Smooth muscle cell (in vitro differentiated cells): Measurements from ENCODE around the gene ATP6V0B. TPM values are rescaled to one million over a fixed set of nuclear protein-coding genes. Genes with fewer than 3 reads are reported as not detected.

ENCODE experiments used
- DNase-seq: peaks from one replicate; lab custom pipeline; 2025; ENCODE audit not compliant: unreplicated experiment; lab: John Stamatoyannopoulos, UW
- H2AFZ ChIP-seq: fragments of 200-600 bp; sonication (generic); 2 replicates; pipeline ENCODE4 v1.6.0; 2016; ENCODE audit warnings: antibody characterized with exemption, low read depth, mild to moderate bottlenecking
- H3F3A ChIP-seq: fragments of 200-600 bp; sonication (generic); 2 replicates; pipeline ENCODE4 v1.6.0; 2017; ENCODE audit warnings: antibody characterized with exemption, low read depth
- H3K27ac ChIP-seq: fragments of 200-600 bp; sonication (generic); 2 replicates; pipeline ENCODE4 v1.5.1; 2016; ENCODE audit warnings: low read depth, mild to moderate bottlenecking
- H3K27me3 ChIP-seq: fragments of 200-600 bp; sonication (generic); 2 replicates; pipeline ENCODE4 v1.6.1; 2016; ENCODE audit warnings: low read depth, mild to moderate bottlenecking
- H3K36me3 ChIP-seq: fragments of 200-600 bp; sonication (generic); 2 replicates; pipeline ENCODE4 v1.5.1; 2016; ENCODE audit warnings: low read depth
- H3K4me1 ChIP-seq: fragments of 200-600 bp; sonication (generic); 2 replicates; pipeline ENCODE4 v1.5.1; 2016; ENCODE audit warnings: low read depth
- H3K4me2 ChIP-seq: fragments of 200-600 bp; sonication (generic); 2 replicates; pipeline ENCODE4 v1.6.0; 2016; ENCODE audit warnings: mild to moderate bottlenecking
- H3K4me3 ChIP-seq: fragments of 200-600 bp; sonication (generic); 2 replicates; pipeline ENCODE4 v1.5.1; 2016; ENCODE audit warnings: mild to moderate bottlenecking
- H3K79me2 ChIP-seq: fragments of 200-600 bp; sonication (generic); 2 replicates; pipeline ENCODE4 v1.6.0; 2016; ENCODE audit warnings: low read depth, mild to moderate bottlenecking
- H3K9ac ChIP-seq: fragments of 200-600 bp; sonication (generic); 2 replicates; pipeline ENCODE4 v1.6.0; 2016; ENCODE audit warnings: low read depth
- H3K9me3 ChIP-seq: fragments of 200-600 bp; sonication (generic); replicated peaks from 2 replicates; pipeline ENCODE4 v1.5.1; 2016; ENCODE audit warnings: low read depth
- H4K20me1 ChIP-seq: fragments of 200-600 bp; sonication (generic); 2 replicates; pipeline ENCODE4 v1.6.0; 2016; ENCODE audit warnings: low read depth
- CTCF ChIP-seq: fragments of 200-600 bp; sonication (generic); IDR thresholded peaks from 2 replicates; pipeline ENCODE4 v1.5.1; 2017; ENCODE audit warnings: borderline replicate concordance, mild to moderate bottlenecking, antibody characterized with exemption; ENCODE audit not compliant: insufficient read depth, poor library complexity, severe bottlenecking
- WGBS: methylation state at CpG from one replicate; pipeline ENCODE4 v1.1.7; 2016; ENCODE audit warnings: low lambda C conversion rate; 5-methylcytosine and 5-hydroxymethylcytosine counted together
- polyA plus RNA-seq: library from polyadenylated mRNA; unstranded; fragments of >200 nt; fragmentation: Nextera tagmentation; extraction: Ambion mirVana; gene quantifications from 2 replicates; pipeline ENCODE4 v1.2.1, GENCODE V29; 2016
- total RNA-seq: library from RNA; depleted of rRNA; stranded (reverse); fragments of >200 nt; gene quantifications from 2 replicates; pipeline ENCODE4 v1.2.3, GENCODE V29; 2014

Gene ATP6V0B
- total and polyA plus RNA-seq, 2 experiments from 2014 or later, result 106 to 203 TPM

- no peaks in the 10 kb centered on the region for H3K36me3 ChIP-seq
- H2AFZ ChIP-seq, result no peak overlapping the region
- no peak overlapping the region for H3K27ac ChIP-seq
- no peak overlapping the region for H3K4me3 ChIP-seq
- peaks cover 5% of the 10 kb centered on the region for H3K4me1 ChIP-seq
- 88% methylated on average over 6 of the region's 6 CpGs for WGBS
- H3K79me2 ChIP-seq, result no peaks in the 10 kb centered on the region
- no peaks in the 10 kb centered on the region for H4K20me1 ChIP-seq
- no peak overlapping the region for H3K4me2 ChIP-seq
- TF ChIP-seq CTCF, result no peak
- H3K9me3 ChIP-seq, result no peaks in the 10 kb centered on the region
- no peak overlapping the region for H3K9ac ChIP-seq
- H3K27me3 ChIP-seq, result no peaks in the 10 kb centered on the region
- peaks cover 10% of the 10 kb centered on the region for H3F3A ChIP-seq
- no peak for DNase-seq
These were observed 22.0 kb downstream of the ATP6V0B start for GRCh38 chr1:43996733-43997115.

- Histone ChIP-seq H3K4me2 (no peak overlapping the region), H3K27ac (no peak overlapping the region)
- WGBS, result 91% methylated on average over 22 of the region's 22 CpGs
These were observed 22.7 kb downstream of the ATP6V0B start for GRCh38 chr1:43997295-43997999.

GRCh38 chr1:43998000-43998378, 23.2 kb downstream of the ATP6V0B start:
- Histone ChIP-seq H3K27me3 (no peaks in the 10 kb centered on the region), H3K27ac (no peak overlapping the region), H3K4me1 (peaks cover 5% of the 10 kb centered on the region), H2AFZ (no peak overlapping the region), H3K36me3 (no peaks in the 10 kb centered on the region), H3K79me2 (no peaks in the 10 kb centered on the region), H3K9me3 (no peaks in the 10 kb centered on the region), H3K4me3 (no peak overlapping the region), H3K9ac (no peak overlapping the region), H3K4me2 (no peak overlapping the region), H4K20me1 (no peaks in the 10 kb centered on the region), H3F3A (peaks cover under 1% of the 10 kb centered on the region)
- no peak for TF ChIP-seq CTCF
- DNase-seq, result no peak
- 93% methylated on average over 11 of the region's 11 CpGs for WGBS

More at GRCh38 chr1:43997295-43997999, 22.7 kb downstream of the ATP6V0B start:
- no peak overlapping the region for H3K9ac ChIP-seq
- peaks cover 6% of the 10 kb centered on the region for H3F3A ChIP-seq
- no peaks in the 10 kb centered on the region for H3K9me3 ChIP-seq
- H4K20me1 ChIP-seq, result no peaks in the 10 kb centered on the region
- H3K4me1 ChIP-seq, result peaks cover 5% of the 10 kb centered on the region
- H3K27me3 ChIP-seq, result no peaks in the 10 kb centered on the region
- no peaks in the 10 kb centered on the region for H3K79me2 ChIP-seq
- H3K36me3 ChIP-seq, result no peaks in the 10 kb centered on the region
- no peak for DNase-seq
- no peak for TF ChIP-seq CTCF
- no peak overlapping the region for H3K4me3 ChIP-seq
- H2AFZ ChIP-seq, result no peak overlapping the region

GRCh38 chr1:43999455-43999854, 24.7 kb downstream of the ATP6V0B start:
- Histone ChIP-seq H3F3A (no peaks in the 10 kb centered on the region), H3K9me3 (no peaks in the 10 kb centered on the region), H3K4me3 (no peak overlapping the region), H3K79me2 (no peaks in the 10 kb centered on the region), H2AFZ (no peak overlapping the region), H4K20me1 (no peaks in the 10 kb centered on the region), H3K4me2 (no peak overlapping the region), H3K36me3 (no peaks in the 10 kb centered on the region), H3K9ac (no peak overlapping the region), H3K27ac (no peak overlapping the region), H3K4me1 (peaks cover 5% of the 10 kb centered on the region), H3K27me3 (no peaks in the 10 kb centered on the region)
- WGBS, result 96% methylated on average over 8 of the region's 8 CpGs
- no peak for TF ChIP-seq CTCF
- no peak for DNase-seq
